Measurements from ENCODE around the gene C1orf35.
A peak's percentile ranks its signal among the peaks of the same experiment; 100 is the strongest.

GRCh38 chr1:228139931-228140723 is 37.0 kb upstream of the C1orf35 start, which contains the start of gene GUK1:
- TF ChIP-seq CTCF (IDR thresholded peaks at IDR 0.05) (peak in 2 of 3 donors; percentile 16 to 22), POLR2AphosphoS5 (IDR thresholded peaks at IDR 0.05) (peak; percentile 73 to 94 (median 83))
